Tibial nerve (tissue), 4 donors: ENCODE measurements around the gene DOCK9. TPM values are rescaled to one million over a fixed set of nuclear protein-coding genes. Genes with fewer than 3 reads are reported as not detected.

ENCODE experiments used
- DNase-seq, 2 donors: peaks; one replicate each; pipeline ENCODE4 v3.0.0-alpha.2; 2019; ENCODE audit warnings: low spot score in 2 of 2
- H3K27ac ChIP-seq, 4 donors: fragments of 200-600 bp; sonication (generic) in 3 of 4; one replicate each; pipeline ENCODE4 v1.5.1; 2017 to 2019; ENCODE audit warnings: mild to moderate bottlenecking in 1 of 4
- H3K27me3 ChIP-seq, 2 donors: fragments of 200-600 bp; sonication (generic) in 1 of 2; one replicate each; pipeline versions ENCODE4 v1.5.1 to v1.6.0; 2017 to 2019
- H3K36me3 ChIP-seq, 3 donors: fragments of 200-600 bp; sonication (generic); one replicate each; pipeline ENCODE4 v1.5.1; 2018 to 2019
- H3K4me1 ChIP-seq, 4 donors: fragments of 200-600 bp; sonication (generic) in 3 of 4; one replicate each; pipeline ENCODE4 v1.5.1; 2017 to 2019
- H3K4me3 ChIP-seq, 4 donors: fragments of 200-600 bp; sonication (generic) in 3 of 4; one replicate each; pipeline ENCODE4 v1.5.1; 2017 to 2019; ENCODE audit warnings: mild to moderate bottlenecking in 1 of 4, moderate library complexity in 1 of 4
- H3K9me3 ChIP-seq, 4 donors: fragments of 200-600 bp; sonication (generic) in 3 of 4; one replicate each; pipeline ENCODE4 v1.5.1; 2017 to 2019
- CTCF ChIP-seq, 5 experiments: fragments of 200-600 bp in 3 of 5; fragments of 450-650 bp in 2 of 5; sonication (generic) in 3 of 5; IDR thresholded peaks; one replicate each; pipeline ENCODE4 v1.5.1; 2016 to 2019; ENCODE audit warnings: antibody characterized with exemption in 5 of 5, mild to moderate bottlenecking in 3 of 5, moderate library complexity in 2 of 5
- EP300 ChIP-seq, 2 donors: sonication (generic); formaldehyde crosslinking; IDR thresholded peaks; one replicate each; pipeline ENCODE4 v1.6.1; 2017; ENCODE audit warnings: antibody characterized with exemption in 2 of 2, mild to moderate bottlenecking in 1 of 2
- POLR2A ChIP-seq, 2 donors: fragments of 450-650 bp; IDR thresholded peaks; one replicate each; pipeline ENCODE4 v1.6.1; 2017; ENCODE audit warnings: antibody characterized with exemption in 2 of 2, mild to moderate bottlenecking in 2 of 2, moderate library complexity in 2 of 2
- WGBS, 2 donors: methylation state at CpG; one replicate each; pipeline ENCODE4 v1.1.5; 2018; 5-methylcytosine and 5-hydroxymethylcytosine counted together
- total RNA-seq, 4 donors: library from RNA; depleted of rRNA; stranded (reverse); fragments of >200 nt; gene quantifications; one replicate each; pipeline ENCODE4 v1.1.0, GENCODE V29; 2016

DOCK9 gene
- total RNA-seq, 4 donors from 2014 or later: 147 to 258 (median 243) TPM

GRCh38 chr13:98915563-98915962 is 62.3 kb downstream of the DOCK9 start:
- WGBS, 2 donors: 67 to 83% methylated on average over 1 of the region's 1 CpG
- TF ChIP-seq POLR2A (IDR thresholded peaks at IDR 0.05) (no peak), EP300 (IDR thresholded peaks at IDR 0.05) (no peak), CTCF (IDR thresholded peaks at IDR 0.05) (no peak)
- Histone ChIP-seq H3K4me1 (peaks cover 0 to 60% (median 8%) of the 10 kb centered on the region in 4 donors), H3K4me3 (no peak overlapping the region), H3K9me3 (no peaks in the 10 kb centered on the region), H3K27ac (peak overlapping the region in 2 of 4 donors; percentile 20 to 40), H3K36me3 (peaks cover 0 to 44% (median 0%) of the 10 kb centered on the region in 3 donors), H3K27me3 (no peaks in the 10 kb centered on the region)
- DNase-seq: no peak

- H3K9me3 ChIP-seq: no peaks in the 10 kb centered on the region
- no peak overlapping the region for H3K4me3 ChIP-seq
Measured at GRCh38 chr13:98913741-98914140, 64.1 kb downstream of the DOCK9 start.

GRCh38 chr13:98912846-98913245 is 65.0 kb downstream of the DOCK9 start:
- Histone ChIP-seq H3K9me3 (no peaks in the 10 kb centered on the region), H3K4me1 (peaks cover 0 to 55% (median 8%) of the 10 kb centered on the region in 4 donors), H3K36me3 (peaks cover 0 to 16% (median 0%) of the 10 kb centered on the region in 3 donors), H3K27me3 (no peaks in the 10 kb centered on the region), H3K27ac (peak overlapping the region in 1 of 4 donors; percentile 50), H3K4me3 (no peak overlapping the region)
- no peak for DNase-seq
- no peak for TF ChIP-seq CTCF (IDR thresholded peaks at IDR 0.05)
- no peak for TF ChIP-seq POLR2A (IDR thresholded peaks at IDR 0.05)
- no peak for TF ChIP-seq EP300 (IDR thresholded peaks at IDR 0.05)

More at GRCh38 chr13:98913741-98914140, 64.1 kb downstream of the DOCK9 start:
- Histone ChIP-seq H3K36me3 (peaks cover 0 to 25% (median 0%) of the 10 kb centered on the region in 3 donors), H3K27me3 (no peaks in the 10 kb centered on the region), H3K27ac (peak overlapping the region in 1 of 4 donors; percentile 50), H3K4me1 (peaks cover 0 to 63% (median 8%) of the 10 kb centered on the region in 4 donors)
- TF ChIP-seq CTCF (IDR thresholded peaks at IDR 0.05) (no peak), POLR2A (IDR thresholded peaks at IDR 0.05) (no peak), EP300 (IDR thresholded peaks at IDR 0.05) (no peak)
- WGBS, 2 donors: 67 to 72% methylated on average over 5 of the region's 5 CpGs
- DNase-seq: no peak

GRCh38 chr13:98910501-98910951 is 67.3 kb downstream of the DOCK9 start:
- Histone ChIP-seq H3K36me3 (peaks cover 0 to 25% (median 0%) of the 10 kb centered on the region in 3 donors), H3K9me3 (no peaks in the 10 kb centered on the region), H3K27me3 (no peaks in the 10 kb centered on the region), H3K27ac (peak overlapping the region in 3 of 4 donors; percentile 29 to 59 (median 57)), H3K4me3 (no peak overlapping the region), H3K4me1 (peaks cover 0 to 32% (median 2%) of the 10 kb centered on the region in 4 donors)
- no peak for TF ChIP-seq POLR2A (IDR thresholded peaks at IDR 0.05)
- TF ChIP-seq EP300 (IDR thresholded peaks at IDR 0.05): peak; percentile 33 to 68
- 26 to 33% methylated on average over 2 of the region's 2 CpGs for WGBS, 2 donors
- no peak for DNase-seq

GRCh38 chr13:98909016-98909415 is 68.8 kb downstream of the DOCK9 start:
- H3K27ac ChIP-seq: peak overlapping the region in 3 of 4 donors; percentile 2 to 52 (median 7)
- WGBS, 2 donors: 69 to 81% methylated on average over 3 of the region's 3 CpGs
- no peak for DNase-seq
- H3K4me1 ChIP-seq: peaks cover 0 to 29% (median 2%) of the 10 kb centered on the region in 4 donors
- peaks cover 0 to 21% (median 0%) of the 10 kb centered on the region in 3 donors for H3K36me3 ChIP-seq
- TF ChIP-seq EP300 (IDR thresholded peaks at IDR 0.05) (no peak), CTCF (IDR thresholded peaks at IDR 0.05) (no peak), POLR2A (IDR thresholded peaks at IDR 0.05) (no peak)
- H3K9me3 ChIP-seq: no peaks in the 10 kb centered on the region
- H3K4me3 ChIP-seq: no peak overlapping the region
- no peaks in the 10 kb centered on the region for H3K27me3 ChIP-seq
